Effector memory CD4-positive, alpha-beta T cell (primary cell): Measurements from ENCODE around the gene MVP.
"Not testable (repeated sequence)": the region's sequence is repeated elsewhere in the genome, so short reads cannot be mapped to it uniquely, and the experiment has no call there.

Experiments
- DNase-seq, 3 donors: peaks; one replicate each; pipeline ENCODE4 v3.0.0-alpha.2; 2020
- H3K27ac ChIP-seq: 2 replicates; pipeline ENCODE4 v1.7.0; 2013; ENCODE audit warnings: mild to moderate bottlenecking, low read length, moderate library complexity; ENCODE audit not compliant: insufficient read depth, poor library complexity, severe bottlenecking
- H3K27me3 ChIP-seq: replicated peaks from 2 replicates; pipeline ENCODE4 v1.7.0; 2013; ENCODE audit warnings: mild to moderate bottlenecking, low read length; ENCODE audit not compliant: insufficient read depth, control insufficient read depth, poor library complexity, severe bottlenecking
- H3K36me3 ChIP-seq: 2 replicates; pipeline ENCODE4 v1.7.0; 2013; ENCODE audit warnings: mild to moderate bottlenecking, low read length, moderate library complexity; ENCODE audit not compliant: control insufficient read depth, insufficient read depth
- H3K4me1 ChIP-seq: 2 replicates; pipeline ENCODE4 v1.7.0; 2013; ENCODE audit warnings: low read length, mild to moderate bottlenecking; ENCODE audit not compliant: control insufficient read depth, insufficient read depth, poor library complexity, severe bottlenecking
- H3K4me3 ChIP-seq: 2 replicates; pipeline ENCODE4 v1.7.0; 2013; ENCODE audit warnings: low read length, low read depth, mild to moderate bottlenecking; ENCODE audit not compliant: insufficient read depth, poor library complexity, severe bottlenecking
- H3K9me3 ChIP-seq: 2 replicates; pipeline ENCODE4 v1.7.0; 2013; ENCODE audit warnings: mild to moderate bottlenecking, low read length, moderate library complexity; ENCODE audit not compliant: control insufficient read depth

MVP gene

DNA sequence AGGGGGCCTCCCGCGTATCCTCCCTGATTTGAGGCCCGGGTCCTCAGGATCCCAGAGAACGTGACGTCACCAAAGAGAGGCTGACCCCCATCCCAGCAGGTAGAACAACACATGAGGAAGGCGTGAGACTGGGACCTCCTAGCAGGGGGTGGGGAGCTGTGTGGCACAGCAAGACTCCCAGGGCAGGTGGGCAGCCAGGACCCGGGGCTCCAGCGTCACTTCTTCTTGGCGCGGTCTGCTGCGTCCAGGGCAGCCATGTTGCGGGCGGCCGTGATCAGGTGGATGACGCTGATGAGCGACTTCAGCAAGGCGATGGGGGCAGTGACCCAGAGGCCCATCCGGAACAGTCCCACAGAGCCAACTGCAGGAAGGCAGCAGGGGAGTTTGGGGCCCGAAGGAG lies 38.7 kb downstream of the MVP start:
- H3K27me3 ChIP-seq: no peaks in the 10 kb centered on the region
- no peak for DNase-seq
- H3K4me3 ChIP-seq: no peak overlapping the region
- H3K36me3 ChIP-seq: peaks cover 27% of the 10 kb centered on the region
- no peaks in the 10 kb centered on the region for H3K9me3 ChIP-seq
- peaks cover 19% of the 10 kb centered on the region for H3K4me1 ChIP-seq
- H3K27ac ChIP-seq: no peak overlapping the region

DNA sequence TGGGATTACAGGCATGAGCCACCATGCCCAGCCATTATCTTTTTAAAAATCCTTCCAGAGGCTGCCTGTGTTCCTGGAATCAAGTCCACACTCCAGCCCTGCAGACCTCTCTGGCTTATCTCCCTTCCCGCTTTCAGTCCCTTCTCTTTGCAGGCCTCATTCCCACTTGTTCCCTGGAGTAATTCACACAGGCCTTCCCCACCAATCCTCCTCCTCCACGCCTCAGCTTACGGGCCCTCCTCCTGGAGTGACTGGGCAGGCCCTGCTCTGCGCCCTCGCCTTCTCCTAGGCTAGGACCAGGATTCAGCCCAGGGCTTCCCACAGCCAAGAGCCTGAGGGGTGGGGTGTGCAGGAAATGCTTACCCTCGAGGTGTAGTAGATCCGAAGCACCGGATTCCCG lies 40.0 kb downstream of the MVP start:
- no peak overlapping the region for H3K27ac ChIP-seq

DNA sequence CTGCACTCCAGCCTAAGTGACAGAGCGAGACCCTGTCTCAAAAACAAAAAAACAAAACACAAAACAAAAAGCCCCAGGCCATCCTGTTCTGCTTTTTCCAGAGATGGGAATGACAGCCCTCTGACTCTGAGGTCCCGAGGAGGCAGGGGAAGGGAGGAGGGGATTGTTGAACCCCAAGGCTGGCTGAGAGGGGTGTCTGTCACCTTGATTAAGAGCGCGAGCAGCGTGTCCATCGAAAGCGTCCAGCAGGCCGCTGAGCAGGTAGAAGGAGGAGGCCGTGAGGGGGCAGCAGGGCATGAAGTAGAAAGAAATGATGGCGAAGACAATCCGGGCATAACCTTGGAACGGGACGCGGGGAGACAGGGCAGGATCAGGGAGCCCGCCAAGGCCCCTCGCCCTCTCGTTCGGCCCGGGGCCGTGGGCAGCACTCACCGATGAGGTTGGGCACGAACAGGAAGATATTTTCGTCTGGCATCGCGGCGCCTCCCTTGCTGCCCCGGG lies 42.2 kb downstream of the MVP start:
- DNase-seq: no peak
- Histone ChIP-seq H3K27ac (peak overlapping the region; percentile 93), H3K4me1 (peaks cover 19% of the 10 kb centered on the region), H3K4me3 (peak overlapping the region; percentile 96), H3K36me3 (peaks cover 27% of the 10 kb centered on the region), H3K27me3 (no peaks in the 10 kb centered on the region), H3K9me3 (no peaks in the 10 kb centered on the region)

More for the DNA sequence above, 40.0 kb downstream of the MVP start:
- peaks cover 19% of the 10 kb centered on the region for H3K4me1 ChIP-seq
- H3K9me3 ChIP-seq: no peaks in the 10 kb centered on the region
- no peak for DNase-seq
- H3K4me3 ChIP-seq: no peak overlapping the region
- peaks cover 27% of the 10 kb centered on the region for H3K36me3 ChIP-seq
- H3K27me3 ChIP-seq: no peaks in the 10 kb centered on the region

DNA sequence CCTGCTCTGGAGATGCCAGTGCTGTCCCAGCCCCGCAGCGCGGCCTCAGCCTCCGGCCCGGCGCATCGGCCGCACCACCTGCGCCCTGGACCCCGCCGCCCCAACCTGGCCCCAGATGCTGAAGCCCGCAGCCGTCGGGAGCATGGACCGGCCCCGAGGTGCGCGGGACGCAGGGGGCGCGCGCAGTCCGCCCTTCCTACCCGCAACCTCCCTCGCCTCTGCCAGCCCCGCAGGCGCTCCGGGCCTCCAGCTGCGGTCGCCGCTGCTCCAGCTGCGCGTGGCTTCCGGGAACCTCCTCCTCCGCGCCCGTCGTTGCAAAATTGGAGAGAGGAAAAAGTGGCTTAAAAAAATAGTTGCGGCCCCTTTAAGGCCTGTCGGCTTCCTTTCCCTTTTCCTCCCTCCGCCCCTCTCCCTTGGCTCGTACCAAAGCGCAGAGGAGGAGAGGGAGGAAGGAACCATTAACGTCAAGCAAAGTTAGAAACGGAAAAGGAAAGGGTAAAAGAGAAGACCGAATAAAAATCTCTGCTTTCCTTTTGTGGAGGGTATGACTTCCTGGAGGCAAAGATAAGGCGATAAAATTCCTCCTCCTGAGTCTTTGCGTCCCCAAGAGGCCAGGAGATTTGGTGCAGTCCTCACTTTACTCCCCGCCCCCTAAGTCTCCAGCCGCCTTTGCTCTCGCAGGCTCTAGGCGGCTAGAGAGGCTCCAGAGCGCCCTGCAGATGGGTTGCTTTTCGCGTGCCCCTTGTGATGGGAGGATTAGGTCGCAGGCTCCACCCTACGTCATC lies 42.8 kb downstream of the MVP start, which contains the start of gene CDIPT:
Gene CDIPT (minus strand): TSS at position 343 of the 785 bp plus-strand sequence. CDS start 369 bp downstream, outside the sequence.
- peaks cover 26% of the 10 kb centered on the region for H3K36me3 ChIP-seq
- peak within 1 kb of the TSS; percentile 96 for H3K4me3 ChIP-seq
- peak within 1 kb of the TSS; percentile 93 for H3K27ac ChIP-seq
- no peaks in the 10 kb centered on the region for H3K9me3 ChIP-seq
- no peaks in the 10 kb centered on the region for H3K27me3 ChIP-seq
- peak; percentile 81 to 88 (median 88) for DNase-seq
- H3K4me1 ChIP-seq: peaks cover 19% of the 10 kb centered on the region

DNA sequence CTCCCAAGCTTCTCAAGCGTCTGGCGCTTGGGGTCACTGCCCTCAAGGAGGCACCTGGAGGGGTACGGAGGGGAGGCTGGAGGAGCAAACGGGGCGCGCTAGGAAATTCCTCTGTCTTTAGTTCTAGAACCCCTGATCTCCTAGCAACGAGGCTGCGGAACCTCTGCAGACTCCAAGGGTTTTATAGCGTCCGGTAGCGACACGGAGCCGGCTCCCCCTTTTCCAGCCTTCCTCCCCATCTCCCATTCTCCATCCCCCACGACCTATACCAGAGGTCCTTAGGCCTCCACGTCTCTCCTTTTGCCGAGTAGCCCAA lies 43.4 kb downstream of the MVP start:
- H3K27ac ChIP-seq: peak overlapping the region; percentile 93
- peaks cover 21% of the 10 kb centered on the region for H3K36me3 ChIP-seq
- H3K9me3 ChIP-seq: no peaks in the 10 kb centered on the region
- DNase-seq: no peak
- peaks cover 19% of the 10 kb centered on the region for H3K4me1 ChIP-seq
- H3K4me3 ChIP-seq: no peak overlapping the region
- no peaks in the 10 kb centered on the region for H3K27me3 ChIP-seq

DNA sequence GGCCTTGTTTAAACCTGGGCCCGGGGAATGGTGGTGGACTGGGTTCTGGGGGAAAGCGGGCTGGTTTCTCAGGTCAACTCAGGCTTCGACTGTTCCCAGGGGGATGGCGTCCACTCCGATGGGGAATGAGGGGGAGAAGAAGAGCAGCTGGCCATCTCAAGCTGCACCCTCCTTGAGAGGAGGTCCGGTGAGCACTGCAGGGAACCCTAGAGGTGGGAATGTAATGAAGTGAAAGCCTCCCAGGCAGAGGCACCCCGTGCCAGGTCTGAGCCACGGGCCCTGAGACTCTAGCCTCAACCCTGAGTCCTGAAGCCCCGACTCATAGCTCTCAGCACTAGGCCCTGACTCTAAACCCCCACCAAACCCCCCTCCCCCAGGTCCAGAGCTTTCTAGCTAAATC lies 43.9 kb downstream of the MVP start:
- H3K27me3 ChIP-seq: no peaks in the 10 kb centered on the region
- H3K4me1 ChIP-seq: peaks cover 19% of the 10 kb centered on the region
- H3K4me3 ChIP-seq: no peak overlapping the region
- DNase-seq: no peak
- no peak overlapping the region for H3K27ac ChIP-seq
- H3K9me3 ChIP-seq: no peaks in the 10 kb centered on the region
- peaks cover 15% of the 10 kb centered on the region for H3K36me3 ChIP-seq

DNA sequence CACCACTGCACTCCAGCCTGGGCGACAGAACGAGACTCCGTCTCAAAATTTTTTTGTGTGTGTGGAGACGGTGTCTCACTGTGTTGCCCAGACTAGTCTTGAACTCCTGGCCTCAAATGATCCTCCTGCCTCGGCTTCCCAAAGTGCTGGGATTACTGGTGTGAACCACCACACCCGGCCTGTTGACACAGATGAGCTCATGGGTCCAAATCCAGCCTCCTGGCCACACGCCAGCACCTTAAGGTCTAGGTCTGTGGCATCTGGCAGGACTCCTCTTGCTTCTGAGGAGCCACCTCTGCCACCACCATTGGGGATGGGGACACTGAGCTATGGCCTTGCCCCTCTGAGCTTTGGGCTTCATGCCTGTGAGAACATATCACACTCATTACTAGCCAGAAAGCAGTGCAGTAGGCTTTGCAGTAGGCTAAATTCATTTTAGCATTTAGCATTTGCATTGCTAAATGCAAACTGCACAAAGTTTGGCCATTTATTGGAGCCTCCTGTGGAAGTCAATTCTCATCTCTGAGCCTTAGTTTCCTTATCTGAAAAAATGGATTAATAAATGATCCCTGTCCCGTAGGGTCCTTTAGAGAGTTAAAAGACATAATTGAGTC lies 48.2 kb downstream of the MVP start:
- Histone ChIP-seq H3K27me3 (no peaks in the 10 kb centered on the region), H3K36me3 (no peaks in the 10 kb centered on the region), H3K27ac (no peak overlapping the region), H3K4me1 (peaks cover 3% of the 10 kb centered on the region), H3K4me3 (no peak overlapping the region), H3K9me3 (no peaks in the 10 kb centered on the region)
- DNase-seq: no peak

DNA sequence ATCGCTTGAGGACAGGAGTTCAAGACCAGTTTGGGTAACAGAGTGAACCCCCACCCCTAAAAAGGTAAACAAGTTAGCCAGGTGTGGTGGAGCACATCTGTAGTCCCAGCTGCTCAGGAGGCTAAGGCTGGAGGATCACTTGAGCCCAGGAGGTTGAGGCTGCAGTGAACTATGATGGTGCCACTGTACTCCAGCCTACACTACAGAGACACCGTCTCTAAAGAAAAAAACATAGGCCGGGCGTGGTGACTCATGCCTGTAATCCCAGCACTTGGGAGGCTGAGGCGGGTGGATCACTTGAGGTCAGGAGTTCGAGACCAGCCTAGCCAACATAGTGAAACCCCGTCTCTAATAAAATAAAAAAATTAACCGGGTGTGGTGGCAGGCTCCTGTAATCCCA lies 48.8 kb downstream of the MVP start:
- not testable (repeated sequence) for DNase-seq, H3K36me3 ChIP-seq, H3K27me3 ChIP-seq, H3K4me1 ChIP-seq, H3K27ac ChIP-seq, H3K9me3 ChIP-seq, H3K4me3 ChIP-seq

DNA sequence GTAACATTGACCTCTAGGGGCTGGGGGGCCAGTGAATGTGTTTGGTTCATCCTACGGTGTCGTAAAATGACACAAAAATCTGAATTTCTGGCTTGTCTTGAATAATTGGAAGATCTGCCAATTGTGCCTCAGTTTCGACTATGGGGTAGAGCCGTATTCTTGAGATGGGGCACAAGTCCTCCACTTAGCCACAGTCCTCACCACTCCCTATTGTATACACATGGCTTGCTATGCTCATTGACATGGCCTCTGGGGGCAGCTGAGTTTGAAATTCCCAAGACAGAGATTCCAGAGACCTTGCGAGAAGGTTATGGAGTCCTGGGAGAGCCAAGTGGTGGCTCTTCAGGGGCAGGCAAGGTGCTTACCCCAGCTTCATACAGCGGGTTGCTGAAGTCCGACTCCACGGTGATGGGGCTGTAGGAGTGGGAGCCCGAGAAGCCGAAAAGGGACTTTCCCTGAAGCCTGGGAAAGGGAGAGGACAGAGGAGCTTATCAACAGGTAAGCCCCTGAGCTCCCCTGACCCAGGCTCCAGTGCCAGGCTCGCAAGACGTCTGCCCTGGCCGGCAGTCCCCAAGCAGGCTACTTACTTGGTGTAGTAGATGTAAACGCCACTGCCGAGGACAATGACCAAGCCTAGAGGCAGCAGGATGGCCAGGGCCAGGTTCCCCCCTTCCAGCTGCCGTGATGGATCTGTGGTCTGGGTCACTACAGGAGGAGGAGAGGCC lies 51.7 kb downstream of the MVP start:
- H3K4me3 ChIP-seq: no peak overlapping the region
- H3K27ac ChIP-seq: no peak overlapping the region
- DNase-seq: no peak
- H3K36me3 ChIP-seq: no peaks in the 10 kb centered on the region
- H3K9me3 ChIP-seq: no peaks in the 10 kb centered on the region
- H3K27me3 ChIP-seq: no peaks in the 10 kb centered on the region
- H3K4me1 ChIP-seq: peaks cover 8% of the 10 kb centered on the region

DNA sequence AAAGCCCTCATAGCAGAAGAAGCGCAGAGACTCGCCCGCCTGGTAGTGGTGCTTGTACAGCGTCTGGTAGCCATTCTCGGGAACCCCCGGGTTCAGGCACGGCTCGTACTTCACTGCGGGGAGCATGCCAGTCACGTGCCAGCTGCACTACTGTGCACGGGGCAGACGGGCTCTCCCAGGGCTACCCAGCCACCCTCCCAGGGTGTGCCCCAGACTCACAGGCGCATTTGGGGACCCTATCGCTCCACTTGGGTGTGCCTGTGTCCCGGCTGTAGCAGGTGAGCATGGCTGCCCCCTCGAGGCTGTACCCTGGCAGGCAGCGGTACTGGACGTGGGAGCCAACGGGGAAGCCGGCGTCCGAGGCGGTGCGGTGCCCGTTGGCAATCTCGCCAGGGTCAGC lies 53.1 kb downstream of the MVP start:
- Histone ChIP-seq H3K27me3 (peaks cover 7% of the 10 kb centered on the region), H3K9me3 (no peaks in the 10 kb centered on the region), H3K27ac (no peak overlapping the region), H3K4me3 (no peak overlapping the region), H3K4me1 (peaks cover 17% of the 10 kb centered on the region), H3K36me3 (no peaks in the 10 kb centered on the region)
- no peak for DNase-seq
